ENCODE measurements around the gene YY2.
"Not testable (repeated sequence)": the region's sequence is repeated elsewhere in the genome, so short reads cannot be mapped to it uniquely, and the experiment has no call there.

The YY2 gene

GRCh38 chrX:21845096-21845495, 10.7 kb upstream of the YY2 start:
- no peak overlapping the region for H3K27ac Mint-ChIP-seq
- intact Hi-C loops (cut with micrococcal nuclease) = no loop called here

GRCh38 chrX:21847342-21847741, 8.4 kb upstream of the YY2 start:
- Mint-ChIP-seq H3K36me3 (ENCODE audit: low read depth) (peaks cover 40% of the 10 kb centered on the region), H3K4me3 (no peak overlapping the region), H3K27ac (no peak overlapping the region), H3K9me3 (no peaks in the 10 kb centered on the region), H3K4me1 (ENCODE audit: low read depth) (no peaks in the 10 kb centered on the region), H3K27me3 (no peaks in the 10 kb centered on the region)
- intact Hi-C loops (cut with micrococcal nuclease) = no loop called here

More at GRCh38 chrX:21845096-21845495, 10.7 kb upstream of the YY2 start:
- H3K36me3 Mint-ChIP-seq (ENCODE audit: low read depth) = peaks cover 40% of the 10 kb centered on the region
- H3K4me1 Mint-ChIP-seq (ENCODE audit: low read depth) = no peaks in the 10 kb centered on the region
- no peaks in the 10 kb centered on the region for H3K27me3 Mint-ChIP-seq
- H3K4me3 Mint-ChIP-seq = no peak overlapping the region
- no peaks in the 10 kb centered on the region for H3K9me3 Mint-ChIP-seq

- intact Hi-C loops (cut with micrococcal nuclease) = loop anchor here (10.0 kb wide), 1 partner anchor 111 kb away; no protein-coding TSS in a partner anchor
- H3K36me3 Mint-ChIP-seq (ENCODE audit: low read depth) = peaks cover 42% of the 10 kb centered on the region
- H3K27me3 Mint-ChIP-seq = no peaks in the 10 kb centered on the region
- H3K4me1 Mint-ChIP-seq (ENCODE audit: low read depth) = no peaks in the 10 kb centered on the region
- H3K9me3 Mint-ChIP-seq = peaks cover 9% of the 10 kb centered on the region
- H3K27ac Mint-ChIP-seq = no peak overlapping the region
- no peak overlapping the region for H3K4me3 Mint-ChIP-seq
Observed at GRCh38 chrX:21853578-21853977, 2.2 kb upstream of the YY2 start.

GRCh38 chrX:21856504-21856903, 717 bp downstream of the YY2 start:
- intact Hi-C loops (cut with micrococcal nuclease) = loop anchor here (10.0 kb wide), 1 partner anchor 108 kb away; no protein-coding TSS in a partner anchor
- H3K27ac Mint-ChIP-seq = no peak overlapping the region
- H3K4me1 Mint-ChIP-seq (ENCODE audit: low read depth) = no peaks in the 10 kb centered on the region
- no peak overlapping the region for H3K4me3 Mint-ChIP-seq
- H3K9me3 Mint-ChIP-seq = peaks cover 9% of the 10 kb centered on the region
- no peaks in the 10 kb centered on the region for H3K27me3 Mint-ChIP-seq
- peaks cover 42% of the 10 kb centered on the region for H3K36me3 Mint-ChIP-seq (ENCODE audit: low read depth)

GRCh38 chrX:21863241-21863640, 7.5 kb downstream of the YY2 start:
- Mint-ChIP-seq H3K27ac (no peak overlapping the region), H3K27me3 (no peaks in the 10 kb centered on the region), H3K36me3 (ENCODE audit: low read depth) (peaks cover 8% of the 10 kb centered on the region), H3K4me3 (no peak overlapping the region), H3K4me1 (ENCODE audit: low read depth) (no peaks in the 10 kb centered on the region), H3K9me3 (no peaks in the 10 kb centered on the region)
- intact Hi-C loops (cut with micrococcal nuclease) = no loop called here

GRCh38 chrX:21865436-21865835, 9.6 kb downstream of the YY2 start:
- H3K4me3 Mint-ChIP-seq = no peak overlapping the region
- no peaks in the 10 kb centered on the region for H3K27me3 Mint-ChIP-seq
- no peak overlapping the region for H3K27ac Mint-ChIP-seq
- no peaks in the 10 kb centered on the region for H3K4me1 Mint-ChIP-seq (ENCODE audit: low read depth)
- intact Hi-C loops (cut with micrococcal nuclease) = no loop called here
- H3K36me3 Mint-ChIP-seq (ENCODE audit: low read depth) = peaks cover 12% of the 10 kb centered on the region
- no peaks in the 10 kb centered on the region for H3K9me3 Mint-ChIP-seq

- no peaks in the 10 kb centered on the region for H3K4me1 Mint-ChIP-seq (ENCODE audit: low read depth)
- intact Hi-C loops (cut with micrococcal nuclease) = no loop called here
Observed at GRCh38 chrX:21870494-21870893, 14.7 kb downstream of the YY2 start.

GRCh38 chrX:21873063-21873775, 17.4 kb downstream of the YY2 start:
- no peak overlapping the region for H3K4me3 Mint-ChIP-seq
- H3K27ac Mint-ChIP-seq = no peak overlapping the region
- peaks cover 5% of the 10 kb centered on the region for H3K36me3 Mint-ChIP-seq (ENCODE audit: low read depth)
- no peaks in the 10 kb centered on the region for H3K27me3 Mint-ChIP-seq
- H3K4me1 Mint-ChIP-seq (ENCODE audit: low read depth) = no peaks in the 10 kb centered on the region
- intact Hi-C loops (cut with micrococcal nuclease) = no loop called here
- no peaks in the 10 kb centered on the region for H3K9me3 Mint-ChIP-seq

More at GRCh38 chrX:21870494-21870893, 14.7 kb downstream of the YY2 start:
- Mint-ChIP-seq H3K27me3 (no peaks in the 10 kb centered on the region), H3K4me3 (no peak overlapping the region), H3K36me3 (ENCODE audit: low read depth) (peaks cover 5% of the 10 kb centered on the region), H3K9me3 (no peaks in the 10 kb centered on the region), H3K27ac (no peak overlapping the region)

- H3K36me3 Mint-ChIP-seq (ENCODE audit: low read depth); intact Hi-C loops (cut with micrococcal nuclease); H3K27me3 Mint-ChIP-seq; H3K4me3 Mint-ChIP-seq; H3K9me3 Mint-ChIP-seq; H3K4me1 Mint-ChIP-seq (ENCODE audit: low read depth); H3K27ac Mint-ChIP-seq: not testable (repeated sequence)
Observed at GRCh38 chrX:21874182-21874581, 18.4 kb downstream of the YY2 start.

- H3K9me3 Mint-ChIP-seq = no peaks in the 10 kb centered on the region
- no peaks in the 10 kb centered on the region for H3K4me1 Mint-ChIP-seq (ENCODE audit: low read depth)
- intact Hi-C loops (cut with micrococcal nuclease) = no loop called here
- H3K27me3 Mint-ChIP-seq = no peaks in the 10 kb centered on the region
- no peaks in the 10 kb centered on the region for H3K36me3 Mint-ChIP-seq (ENCODE audit: low read depth)
- no peak overlapping the region for H3K4me3 Mint-ChIP-seq
- no peak overlapping the region for H3K27ac Mint-ChIP-seq
Observed at GRCh38 chrX:21875013-21875412, 19.2 kb downstream of the YY2 start.

- no peak overlapping the region for H3K27ac Mint-ChIP-seq
- H3K36me3 Mint-ChIP-seq (ENCODE audit: low read depth) = peaks cover 6% of the 10 kb centered on the region
- no peak overlapping the region for H3K4me3 Mint-ChIP-seq
- H3K4me1 Mint-ChIP-seq (ENCODE audit: low read depth) = peaks cover 8% of the 10 kb centered on the region
- no peaks in the 10 kb centered on the region for H3K27me3 Mint-ChIP-seq
- intact Hi-C loops (cut with micrococcal nuclease) = loop anchor here (10.0 kb wide), 1 partner anchor 73 kb away; no protein-coding TSS in a partner anchor
- H3K9me3 Mint-ChIP-seq = no peaks in the 10 kb centered on the region
Observed at GRCh38 chrX:21881881-21882574, 26.2 kb downstream of the YY2 start.

GRCh38 chrX:21883258-21883657, 27.5 kb downstream of the YY2 start:
- intact Hi-C loops (cut with micrococcal nuclease) = loop anchor here (10.0 kb wide), 1 partner anchor 72 kb away; no protein-coding TSS in a partner anchor
- H3K4me3 Mint-ChIP-seq = no peak overlapping the region
- peaks cover 6% of the 10 kb centered on the region for H3K36me3 Mint-ChIP-seq (ENCODE audit: low read depth)
- peaks cover 8% of the 10 kb centered on the region for H3K4me1 Mint-ChIP-seq (ENCODE audit: low read depth)
- no peaks in the 10 kb centered on the region for H3K9me3 Mint-ChIP-seq
- H3K27me3 Mint-ChIP-seq = no peaks in the 10 kb centered on the region
- H3K27ac Mint-ChIP-seq = peak overlapping the region; percentile 72

GRCh38 chrX:21885568-21885967, 29.8 kb downstream of the YY2 start:
- Mint-ChIP-seq H3K4me3 (no peak overlapping the region), H3K27me3 (no peaks in the 10 kb centered on the region), H3K36me3 (ENCODE audit: low read depth) (peaks cover 6% of the 10 kb centered on the region), H3K4me1 (ENCODE audit: low read depth) (peaks cover 8% of the 10 kb centered on the region), H3K27ac (no peak overlapping the region), H3K9me3 (no peaks in the 10 kb centered on the region)
- intact Hi-C loops (cut with micrococcal nuclease) = loop anchor here (10.0 kb wide), 1 partner anchor 69 kb away; no protein-coding TSS in a partner anchor

- Mint-ChIP-seq H3K9me3 (no peaks in the 10 kb centered on the region), H3K27me3 (no peaks in the 10 kb centered on the region), H3K27ac (no peak overlapping the region)
Observed at GRCh38 chrX:21905313-21905712, 49.5 kb downstream of the YY2 start.

More at GRCh38 chrX:21905313-21905712, 49.5 kb downstream of the YY2 start:
- Mint-ChIP-seq H3K4me3 (no peak overlapping the region), H3K36me3 (ENCODE audit: low read depth) (no peaks in the 10 kb centered on the region), H3K4me1 (ENCODE audit: low read depth) (peaks cover 4% of the 10 kb centered on the region)
- intact Hi-C loops (cut with micrococcal nuclease) = no loop called here

All from dendritic cell treated with granulocyte-macrophage colony-stimulating factor and Interleukin-4, amounts not matched to agents 40 ng/mL and 50 ng/mL, for 4 days (primary cell).